ENCODE results near the gene COL3A1.

- TF ChIP-seq ZNF331 (CRISPR knock-in tag; IDR thresholded peaks at IDR 0.05; ENCODE audit: low read depth) (no peak), CREB1 (CRISPR knock-in tag; IDR thresholded peaks at IDR 0.05; ENCODE audit: low read depth) (no peak), CTCF (conservative IDR thresholded peaks at IDR 0.05; ENCODE audit: low read depth in 2 of 2) (no peak), REST (IDR thresholded peaks at IDR 0.05; ENCODE audit: unreplicated experiment) (no peak)
Measured at GRCh38 chr2:189013671-189014448, 39.7 kb downstream of the COL3A1 start.
